GM18951 (cell line): ENCODE data around the gene AQP1.

Experiments used
- POLR2A ChIP-seq: IDR thresholded peaks from 4 replicates; pipeline ENCODE4 v1.6.1; 2011; ENCODE audit warnings: mild to moderate bottlenecking; ENCODE audit not compliant: insufficient read length, insufficient read depth; ENCODE audit errors: extremely low read depth
- in situ Hi-C: fragments of 300-500 bp; cut with MboI; formaldehyde crosslinking; loops from one replicate; pipeline ENCODE4 v1.12.0; 2022; ENCODE audit warnings: low sequenced_read_pairs, mixed read lengths, inconsistent platforms; ENCODE audit not compliant: unreplicated experiment

AQP1 gene

DNA sequence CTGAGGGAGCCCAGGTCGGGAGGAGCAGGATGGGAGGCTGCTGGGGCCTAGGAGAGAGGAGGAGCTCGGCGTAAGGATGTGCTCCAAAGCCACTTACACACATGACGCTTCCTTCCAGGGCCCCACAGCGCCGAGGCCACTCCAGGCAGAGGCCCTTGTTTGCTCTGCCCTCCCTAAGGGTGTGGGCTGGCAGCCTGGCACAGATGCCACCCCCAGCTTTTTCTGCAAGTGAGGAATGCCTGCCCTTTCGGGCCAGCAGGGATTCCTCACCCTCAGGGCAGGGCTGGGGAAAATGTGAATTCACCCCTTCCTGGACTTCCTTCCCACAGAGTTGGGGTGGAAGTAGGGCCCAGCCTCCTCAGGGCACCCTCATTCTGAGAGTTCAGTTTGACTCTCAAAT is 5.6 kb upstream of the AQP1 start:
- in situ Hi-C loops = no loop called here
- no peak for TF ChIP-seq POLR2A

- in situ Hi-C loops = no loop called here
- no peak for TF ChIP-seq POLR2A
Observed at GRCh38 chr7:30906515-30907240, 5.0 kb upstream of the AQP1 start.

- in situ Hi-C loops = no loop called here
- no peak for TF ChIP-seq POLR2A
Observed at GRCh38 chr7:30907527-30908267, 4.0 kb upstream of the AQP1 start.

- in situ Hi-C loops = no loop called here
- no peak for TF ChIP-seq POLR2A
Observed at GRCh38 chr7:30908681-30909080, 3.0 kb upstream of the AQP1 start.

DNA sequence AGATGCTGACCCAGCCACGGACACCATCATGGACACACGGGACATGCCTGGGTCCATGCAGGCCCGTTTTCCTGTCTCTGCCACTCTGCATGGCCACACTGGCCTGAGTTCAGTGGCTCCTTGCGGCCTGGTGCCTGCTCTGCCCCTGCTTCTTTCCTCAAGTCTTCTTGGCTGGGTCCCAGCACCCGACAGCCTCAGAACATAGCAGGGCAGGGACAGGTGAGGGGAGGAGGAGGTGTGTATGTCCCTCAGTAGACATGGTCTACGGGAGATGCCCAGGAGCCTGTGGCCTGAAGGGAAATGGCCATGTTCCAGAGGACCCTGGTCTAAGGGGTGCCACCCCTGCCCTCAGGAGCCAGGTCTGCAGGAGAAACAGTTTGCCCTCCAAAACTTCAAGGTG is 2.2 kb upstream of the AQP1 start:
- in situ Hi-C loops = no loop called here

DNA sequence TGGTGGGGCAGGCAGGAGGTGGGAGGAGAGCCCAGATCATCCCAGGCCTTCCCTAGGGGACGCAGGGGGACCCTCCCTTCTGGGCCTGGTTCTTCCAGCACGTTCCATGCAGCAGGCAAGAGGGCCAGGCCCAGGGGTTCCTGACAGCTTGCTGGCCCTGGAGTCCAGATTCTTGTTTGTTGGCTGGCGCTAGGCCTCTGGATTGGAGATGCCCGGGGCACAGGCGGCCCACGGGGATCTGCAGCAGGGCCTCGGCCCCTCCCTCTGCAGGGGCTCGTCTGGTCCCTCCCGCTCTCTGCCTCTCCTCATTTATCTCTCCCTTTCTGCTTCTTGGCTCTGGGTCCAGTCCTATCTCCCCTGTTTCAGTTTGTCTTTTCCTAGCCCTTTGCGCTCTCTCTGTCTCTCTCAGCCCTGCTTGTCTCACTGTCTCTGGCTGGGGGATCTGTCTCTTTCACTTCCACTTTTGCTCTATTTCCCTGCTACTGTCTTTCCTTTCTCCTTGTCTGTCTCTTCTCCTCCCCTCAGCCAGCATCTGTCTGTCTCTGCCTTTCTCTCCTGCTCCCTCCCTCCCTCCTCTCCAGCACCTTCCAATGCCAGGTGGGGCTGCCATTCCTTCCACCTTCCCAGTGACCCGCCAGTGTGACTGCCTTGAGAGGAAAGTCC is 1.1 kb upstream of the AQP1 start:
- no peak for TF ChIP-seq POLR2A
- in situ Hi-C loops = no loop called here

More for the DNA sequence above, 2.2 kb upstream of the AQP1 start:
- no peak for TF ChIP-seq POLR2A

- no peak for TF ChIP-seq POLR2A
- in situ Hi-C loops = no loop called here
Observed at GRCh38 chr7:30911133-30911532, 520 bp upstream of the AQP1 start.

DNA sequence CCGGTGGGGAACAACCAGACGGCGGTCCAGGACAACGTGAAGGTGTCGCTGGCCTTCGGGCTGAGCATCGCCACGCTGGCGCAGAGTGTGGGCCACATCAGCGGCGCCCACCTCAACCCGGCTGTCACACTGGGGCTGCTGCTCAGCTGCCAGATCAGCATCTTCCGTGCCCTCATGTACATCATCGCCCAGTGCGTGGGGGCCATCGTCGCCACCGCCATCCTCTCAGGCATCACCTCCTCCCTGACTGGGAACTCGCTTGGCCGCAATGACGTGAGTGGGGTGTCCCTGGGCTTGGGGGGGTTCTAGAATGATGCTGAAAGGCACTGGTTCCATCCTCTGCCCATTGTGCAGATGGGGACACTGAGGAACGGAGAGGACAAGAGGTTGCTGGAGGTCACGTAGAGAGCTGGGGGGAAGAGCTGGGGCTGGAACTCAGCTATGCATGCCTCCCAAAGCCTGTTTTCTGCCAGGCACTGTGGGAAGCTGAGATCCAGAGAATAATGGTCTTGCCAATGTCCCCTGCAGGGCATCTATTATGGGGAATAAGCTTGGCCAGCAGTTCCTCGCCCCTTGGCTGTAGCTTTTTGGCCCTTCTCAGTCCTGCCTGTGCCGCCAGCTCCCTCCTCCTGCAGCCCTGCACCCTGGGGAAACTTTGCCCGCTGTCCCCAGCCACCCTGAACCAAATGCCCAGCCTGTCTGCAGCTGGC is 523 bp downstream of the AQP1 start:
- in situ Hi-C loops = no loop called here

DNA sequence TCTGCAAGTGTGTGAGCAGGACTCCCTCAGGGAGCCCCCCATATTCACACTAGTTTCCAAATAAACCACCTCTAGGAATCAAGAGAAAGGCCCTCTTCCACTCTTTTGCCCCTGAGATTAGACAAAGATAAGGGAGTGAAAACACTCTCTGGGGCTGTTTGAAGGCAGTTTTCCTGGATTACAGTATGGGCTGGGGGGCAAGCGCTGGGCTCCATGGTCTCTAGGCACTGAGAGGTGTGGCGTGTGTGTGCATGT is 1.0 kb downstream of the AQP1 start:
- TF ChIP-seq POLR2A = no peak
- in situ Hi-C loops = no loop called here

More for the DNA sequence above, 523 bp downstream of the AQP1 start:
- TF ChIP-seq POLR2A = no peak

DNA sequence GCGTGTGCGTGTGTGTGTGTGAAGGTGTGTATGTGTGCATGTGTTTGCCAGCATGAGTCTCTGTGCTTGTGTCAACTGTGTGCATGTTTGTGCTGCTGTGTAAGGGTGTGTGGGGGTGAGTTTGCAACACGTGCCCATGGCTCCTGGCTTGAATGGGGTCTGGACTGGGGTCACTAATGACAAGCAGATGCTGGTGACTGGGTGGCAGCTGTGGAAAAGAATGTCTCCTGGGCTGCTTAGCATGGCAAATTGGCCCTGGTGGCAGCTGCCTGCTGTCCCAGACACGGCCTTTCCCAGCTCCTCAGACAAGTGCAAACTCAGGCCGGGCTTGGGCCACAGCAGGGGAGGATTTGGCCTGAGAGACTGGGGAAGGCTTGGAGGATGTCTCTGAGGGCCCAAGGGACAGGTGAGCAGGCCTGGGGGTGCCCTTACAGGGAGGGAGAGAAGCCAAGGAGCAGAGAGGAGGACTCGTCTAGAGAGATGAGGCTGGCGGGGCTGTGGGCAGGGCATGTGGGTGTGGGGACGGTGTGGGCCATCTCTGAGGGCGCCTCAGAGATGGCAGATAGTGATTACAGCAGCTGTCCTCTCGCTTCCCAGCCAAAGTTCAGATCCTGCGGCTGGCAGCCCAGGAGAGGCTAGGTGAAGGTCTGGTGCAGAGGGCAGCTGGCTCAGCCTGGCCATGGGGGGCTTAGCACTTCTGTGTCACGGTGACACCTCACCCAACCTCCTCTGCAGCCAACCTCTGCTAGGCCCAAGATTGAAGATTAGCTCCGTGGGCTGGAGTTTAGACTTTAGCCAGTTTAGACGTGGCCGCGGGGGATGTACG is 1.5 kb downstream of the AQP1 start:
- in situ Hi-C loops = no loop called here
- TF ChIP-seq POLR2A = no peak

GRCh38 chr7:30913821-30914515 is 2.3 kb downstream of the AQP1 start:
- in situ Hi-C loops = no loop called here
- no peak for TF ChIP-seq POLR2A

DNA sequence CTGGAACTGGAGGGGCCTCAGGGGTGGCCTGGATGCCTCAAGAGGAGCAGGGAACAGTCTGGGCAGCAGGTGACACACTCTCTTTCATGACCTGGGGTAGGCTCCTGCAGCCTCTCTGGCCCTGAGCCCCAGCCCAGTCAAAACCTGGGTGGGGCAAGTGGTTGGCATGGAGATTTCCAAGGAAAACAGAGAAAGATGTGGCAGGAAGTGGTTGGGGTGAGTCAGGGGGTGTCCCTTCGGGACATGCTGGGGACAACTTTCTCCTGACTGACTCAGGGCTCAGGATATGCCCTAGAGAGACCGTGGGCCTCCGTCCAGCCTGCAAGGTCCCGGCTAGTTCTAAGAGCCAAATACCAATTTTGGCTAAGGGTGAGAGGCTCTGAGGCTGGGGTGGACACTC is 2.9 kb downstream of the AQP1 start:
- in situ Hi-C loops = no loop called here
- TF ChIP-seq POLR2A = no peak
